H1 (cell line): ENCODE results near the gene GALNT1. TPM values are rescaled to one million over a fixed set of nuclear protein-coding genes. Genes with fewer than 3 reads are reported as not detected.

Experiments used
- CTCF ChIA-PET: fragments of 300-600 bp; sonication (Branson Sonifier 250); formaldehyde crosslinking; loops from one replicate; lab custom pipeline; 2021; ENCODE audit not compliant: partially characterized antibody; lab: Charles Lee
- POLR2A ChIA-PET: fragments of 300-600 bp; sonication (Branson Sonifier 250); formaldehyde crosslinking; loops from one replicate; lab custom pipeline; 2021; ENCODE audit warnings: inconsistent platforms; ENCODE audit not compliant: partially characterized antibody; lab: Charles Lee
- DNase-seq, 2 experiments: peaks; one replicate each; pipeline versions ENCODE4 v3.0.0 to v3.0.0-alpha.2; 2010 to 2022; ENCODE audit warnings: low spot score in 2 of 2, low read depth in 1 of 2, mixed read lengths in 1 of 2
- FAIRE-seq: peaks from 2 replicates; lab custom pipeline; 2011; peaks lifted over from hg19 to GRCh38; lab: Jason Lieb, UNC
- H2AFZ ChIP-seq: 2 replicates; pipeline ENCODE4 v1.8.1; 2012; ENCODE audit warnings: low read length, inconsistent platforms
- H2AK5ac ChIP-seq: 2 replicates; pipeline ENCODE4 v1.6.1; 2013; ENCODE audit warnings: low read depth, low read length
- H2BK120ac ChIP-seq: replicated peaks from 2 replicates; pipeline ENCODE3; 2013; ENCODE audit warnings: low read depth, low read length, inconsistent platforms
- H2BK12ac ChIP-seq: 2 replicates; pipeline ENCODE4 v1.6.1; 2013; ENCODE audit warnings: low read depth, low read length
- H2BK15ac ChIP-seq: 2 replicates; pipeline ENCODE4 v1.6.1; 2013; ENCODE audit warnings: low read length
- H2BK20ac ChIP-seq: 2 replicates; pipeline ENCODE4 v1.6.1; 2013; ENCODE audit warnings: low read length
- H2BK5ac ChIP-seq: 2 replicates; pipeline ENCODE4 v1.6.1; 2013; ENCODE audit warnings: low read depth, low read length
- H3K14ac ChIP-seq: 2 replicates; pipeline ENCODE4 v1.6.1; 2013; ENCODE audit warnings: inconsistent platforms; ENCODE audit not compliant: insufficient read length
- H3K18ac ChIP-seq: 2 replicates; pipeline ENCODE4 v1.6.1; 2013; ENCODE audit warnings: low read length; ENCODE audit errors: extremely low read depth
- H3K23ac ChIP-seq: 2 replicates; pipeline ENCODE4 v1.6.1; 2013; ENCODE audit warnings: inconsistent platforms; ENCODE audit not compliant: insufficient read length
- H3K23me2 ChIP-seq: 2 replicates; pipeline ENCODE4 v1.6.1; 2013; ENCODE audit warnings: low read depth, low read length
- H3K27ac ChIP-seq: 2 replicates; pipeline ENCODE4 v1.6.1; 2011; ENCODE audit warnings: low read depth, low read length, inconsistent platforms
- H3K27me3 ChIP-seq, 4 experiments: replicated peaks in 1 of 4; 1 replicate in 1 of 4; 2 replicates in 3 of 4; pipeline versions ENCODE4 v1.6.1 to v1.8.1; 2011 to 2013; ENCODE audit warnings: low read length in 3 of 4, mild to moderate bottlenecking in 3 of 4, inconsistent platforms in 2 of 4, mixed read lengths in 2 of 4, moderate library complexity in 1 of 4; ENCODE audit not compliant: control insufficient read depth in 3 of 4, insufficient read depth in 3 of 4; ENCODE audit errors: extremely low read depth in 1 of 4
- H3K36me3 ChIP-seq, 4 experiments: 2 replicates each; pipeline versions ENCODE4 v1.6.1 to v1.8.1; 2011 to 2013; ENCODE audit warnings: mild to moderate bottlenecking in 4 of 4, low read length in 3 of 4, moderate library complexity in 2 of 4, control low read depth in 1 of 4, inconsistent platforms in 1 of 4; ENCODE audit not compliant: insufficient read depth in 4 of 4, control insufficient read depth in 2 of 4
- H3K4ac ChIP-seq: replicated peaks from 2 replicates; pipeline ENCODE3; 2013; ENCODE audit warnings: low read length, low read depth, mixed read lengths, inconsistent platforms; ENCODE audit not compliant: insufficient read length
- H3K4me1 ChIP-seq, 4 experiments: replicated peaks in 1 of 4; 1 replicate in 1 of 4; 2 replicates in 3 of 4; pipeline versions ENCODE4 v1.6.1 to v1.8.1; 2011 to 2013; ENCODE audit warnings: low read length in 3 of 4, inconsistent platforms in 2 of 4, mixed read lengths in 1 of 4; ENCODE audit not compliant: insufficient read depth in 4 of 4, control insufficient read depth in 3 of 4
- H3K4me2 ChIP-seq, 2 experiments: 2 replicates each; pipeline versions ENCODE4 v1.6.1 to v1.8.1; 2011 to 2013; ENCODE audit warnings: low read depth in 2 of 2, low read length in 2 of 2, control low read depth in 1 of 2, inconsistent platforms in 1 of 2, mild to moderate bottlenecking in 1 of 2; ENCODE audit not compliant: insufficient read depth in 1 of 2
- H3K4me3 ChIP-seq, 4 experiments: fragments of 200-600, 300-600 bp in 1 of 4; sonication (generic), shearing (Covaris generic), sonication (Bioruptor Twin) in 1 of 4; 2 replicates each; pipeline versions ENCODE4 v1.5.1 to v1.8.1; 2011 to 2016; ENCODE audit warnings: low read length in 4 of 4, low read depth in 3 of 4, control low read depth in 2 of 4, inconsistent platforms in 2 of 4, mild to moderate bottlenecking in 2 of 4, mixed read lengths in 1 of 4, moderate library complexity in 1 of 4; ENCODE audit not compliant: insufficient read depth in 2 of 4; ENCODE audit errors: extremely low read depth in 1 of 4
- H3K56ac ChIP-seq: replicated peaks from 2 replicates; pipeline ENCODE3; 2013; ENCODE audit warnings: low read depth, mild to moderate bottlenecking, mixed read lengths, low read length, inconsistent platforms; ENCODE audit not compliant: insufficient read length
- H3K79me1 ChIP-seq: 2 replicates; pipeline ENCODE4 v1.6.1; 2013; ENCODE audit warnings: low read depth, low read length, control low read depth
- H3K79me2 ChIP-seq, 2 experiments: 2 replicates each; pipeline versions ENCODE4 v1.6.1 to v1.8.1; 2012 to 2013; ENCODE audit warnings: low read length in 2 of 2, mild to moderate bottlenecking in 2 of 2, inconsistent platforms in 1 of 2; ENCODE audit not compliant: insufficient read depth in 2 of 2, control insufficient read depth in 1 of 2
- H3K9ac ChIP-seq, 4 experiments: replicated peaks in 1 of 4; 1 replicate in 1 of 4; 2 replicates in 3 of 4; pipeline versions ENCODE4 v1.6.1 to v1.8.1; 2011 to 2013; ENCODE audit warnings: low read depth in 3 of 4, low read length in 3 of 4, control low read depth in 2 of 4, mild to moderate bottlenecking in 2 of 4, moderate library complexity in 2 of 4, inconsistent platforms in 1 of 4; ENCODE audit errors: extremely low read depth in 1 of 4
- H3K9me3 ChIP-seq, 2 experiments: 2 replicates each; pipeline versions ENCODE4 v1.6.1 to v1.8.1; 2012 to 2013; ENCODE audit warnings: mild to moderate bottlenecking in 2 of 2, moderate library complexity in 2 of 2, control low read depth in 1 of 2, inconsistent platforms in 1 of 2, low read depth in 1 of 2, low read length in 1 of 2, mixed read lengths in 1 of 2; ENCODE audit not compliant: insufficient read depth in 2 of 2
- H4K20me1 ChIP-seq, 2 experiments: replicated peaks in 1 of 2; 2 replicates each; pipeline versions ENCODE3 to v1.8.1; 2011 to 2013; ENCODE audit warnings: inconsistent platforms in 2 of 2, low read length in 2 of 2, mild to moderate bottlenecking in 1 of 2; ENCODE audit not compliant: insufficient read depth in 2 of 2, control insufficient read depth in 1 of 2
- H4K5ac ChIP-seq: 2 replicates; pipeline ENCODE4 v1.6.1; 2013; ENCODE audit warnings: low read length, low read depth, mixed read lengths, inconsistent platforms; ENCODE audit not compliant: insufficient read length
- H4K8ac ChIP-seq: 2 replicates; pipeline ENCODE4 v1.8.0; 2013; ENCODE audit warnings: mild to moderate bottlenecking, moderate library complexity, low read length, inconsistent platforms; ENCODE audit not compliant: insufficient read depth; ENCODE audit errors: extremely low read depth
- H4K91ac ChIP-seq: replicated peaks from 2 replicates; pipeline ENCODE3; 2013; ENCODE audit warnings: low read length, mixed read lengths, inconsistent platforms; ENCODE audit not compliant: insufficient read length
- ASH2L ChIP-seq: fragments of 200-600, 300-600 bp; sonication (generic); IDR thresholded peaks from one replicate; pipeline ENCODE4 v1.7.1; 2017; ENCODE audit warnings: low read length
- BACH1 ChIP-seq: IDR thresholded peaks from 2 replicates; pipeline ENCODE4 v1.6.1; 2012; ENCODE audit warnings: low read length, improper control_type of control experiment
- EGR1 ChIP-seq: IDR thresholded peaks from 2 replicates; pipeline ENCODE4 v1.6.1; 2011; ENCODE audit warnings: low read depth, low read length, borderline replicate concordance
- GTF2F1 ChIP-seq: IDR thresholded peaks from 2 replicates; pipeline ENCODE4 v1.6.1; 2012; ENCODE audit warnings: low read depth, low read length, improper control_type of control experiment, borderline replicate concordance
- MAX ChIP-seq: IDR thresholded peaks from 2 replicates; pipeline ENCODE4 v1.6.1; 2012; ENCODE audit warnings: inconsistent platforms
- PHF8 ChIP-seq: fragments of 200-600 bp; sonication (generic); conservative IDR thresholded peaks from 2 replicates; pipeline ENCODE4 v1.7.1; 2012; ENCODE audit warnings: low read depth, mild to moderate bottlenecking, inconsistent platforms, low read length, moderate library complexity
- RAD21 ChIP-seq, 2 experiments: IDR thresholded peaks in 1 of 2; conservative IDR thresholded peaks in 1 of 2; 2 replicates each; pipeline ENCODE4 v1.6.1; 2011; ENCODE audit warnings: low read depth in 2 of 2, low read length in 2 of 2, improper control_type of control experiment in 1 of 2, inconsistent platforms in 1 of 2, mild to moderate bottlenecking in 1 of 2, moderate library complexity in 1 of 2
- SIX5 ChIP-seq: IDR thresholded peaks from 2 replicates; pipeline ENCODE4 v1.6.1; 2011; ENCODE audit warnings: mild to moderate bottlenecking, low read depth, low read length
- SUZ12 ChIP-seq: fragments of 200-600 bp; sonication (generic); IDR thresholded peaks from 2 replicates; pipeline ENCODE4 v1.6.1; 2012; ENCODE audit warnings: mild to moderate bottlenecking, inconsistent platforms, low read length, moderate library complexity, mixed read lengths
- YY1 ChIP-seq: IDR thresholded peaks from 2 replicates; pipeline ENCODE4 v1.6.1; 2011; ENCODE audit warnings: low read depth, mild to moderate bottlenecking, low read length
- WGBS, 2 experiments: shearing (Covaris generic) in 1 of 2; methylation state at CpG; one replicate each; pipeline versions ENCODE4 v1.1.6 to v1.1.7; 2013 to 2015; ENCODE audit warnings: low lambda C conversion rate in 2 of 2, mixed read lengths in 2 of 2, inconsistent platforms in 1 of 2, low coverage in 1 of 2, missing lambda C conversion rate in 1 of 2; ENCODE audit not compliant: insufficient replicate concordance in 2 of 2, insufficient coverage in 1 of 2, insufficient read length in 1 of 2; ENCODE audit errors: extremely low coverage in 1 of 2, missing lambda C conversion rate in 1 of 2; 5-methylcytosine and 5-hydroxymethylcytosine counted together
- polyA plus RNA-seq, 7 experiments: library from polyadenylated mRNA; depleted of rRNA in 3 of 7; stranded (reverse) in 5 of 7; unstranded in 2 of 7; fragments of >200 nt in 5 of 7; fragments of 200-250 nt in 2 of 7; gene quantifications; 1 replicate in 5 of 7; 2 replicates in 1 of 7; 4 replicates in 1 of 7; pipeline versions ENCODE4 v1.2.1 to v1.2.3, GENCODE V29; 2011 to 2013; ENCODE audit warnings: missing spikeins in 2 of 7, mixed read lengths in 2 of 7
- total RNA-seq: library from RNA; stranded (reverse); fragmentation: NEBNext Ultra II Directional; extraction: Animal tissue kit (Norgen Biotek cat#: 25700); gene quantifications from 2 replicates; pipeline ENCODE4 v1.2.1, GENCODE V29; 2021
- TF ChIP-seq, protein P1 (sequence below): IDR thresholded peaks from 2 replicates; pipeline ENCODE4 v1.6.1; 2011; ENCODE audit warnings: low read depth, mild to moderate bottlenecking, low read length; ENCODE audit not compliant: insufficient read depth

Gene GALNT1
- total and polyA plus RNA-seq, 2 of the 8 experiments (the other 6 are each of a cell fraction or from before 2014, with no cell fraction given) = 22.4 to 101 TPM

GRCh38 chr18:35616664-35617423 is 35.3 kb downstream of the GALNT1 start:
- H3K56ac ChIP-seq = no peak overlapping the region
- no peak overlapping the region for H4K5ac ChIP-seq
- no peaks in the 10 kb centered on the region for H3K23me2 ChIP-seq
- peaks cover 2 to 6% (median 4%) of the 10 kb centered on the region in 4 experiments; a peak in 4 of 7 replicates for H3K4me1 ChIP-seq
- CTCF ChIA-PET = interaction anchor here (0.8 to 1.1 kb wide), 3 partner anchors 8 to 94 kb away, joined by 3 to 4 read pairs (median 4); no protein-coding TSS in a partner anchor
- 0 out of 2 replicates have a peak overlapping the region, but pooled peaks have one; percentile 84 for H2AK5ac ChIP-seq
- DNase-seq (no peak), FAIRE-seq (peak; percentile 24)
- H2BK20ac ChIP-seq = no peak overlapping the region
- no peaks in the 10 kb centered on the region for H4K20me1 ChIP-seq
- H4K91ac ChIP-seq = no peak overlapping the region
- H2BK15ac ChIP-seq = peak overlapping the region; percentile 38; the same call in 1 of the 2 replicates
- no peaks in the 10 kb centered on the region for H3K36me3 ChIP-seq
- H3K9ac ChIP-seq = no peak overlapping the region
- H2AFZ ChIP-seq = no peak overlapping the region
- H3K14ac ChIP-seq = no peak overlapping the region
- peaks cover 0 to 42% of the 10 kb centered on the region in 2 experiments; a peak in 2 of 4 replicates for H3K79me2 ChIP-seq
- no peak overlapping the region for H3K18ac ChIP-seq
- no peak overlapping the region for H3K4ac ChIP-seq
- H3K4me3 ChIP-seq = no peak overlapping the region
- H3K4me2 ChIP-seq = no peak overlapping the region
- H3K79me1 ChIP-seq = 0 out of 2 replicates have a peak, but pooled peaks cover 2% of the 10 kb centered on the region
- H3K27ac ChIP-seq = 0 out of 2 replicates have a peak overlapping the region, but pooled peaks have one; percentile 2
- no peak overlapping the region for H2BK12ac ChIP-seq
- H3K23ac ChIP-seq = no peak overlapping the region
- no peak overlapping the region for H4K8ac ChIP-seq
- WGBS, 2 experiments = 72% methylated on average over 6 of the region's 6 CpGs; no CpG with 5 or more reads in 1 of the 2 experiments
- no peaks in the 10 kb centered on the region for H3K9me3 ChIP-seq
- no peak overlapping the region for H2BK120ac ChIP-seq
- H3K27me3 ChIP-seq = no peaks in the 10 kb centered on the region
- H2BK5ac ChIP-seq = no peak overlapping the region
- POLR2A ChIA-PET = interaction anchor here (0.9 kb wide), 1 partner anchor 150 kb away, joined by 3 read pairs; no protein-coding TSS in a partner anchor
- TF ChIP-seq EGR1 (no peak), SUZ12 (no peak), RAD21 (IDR thresholded peaks at IDR 0.05 in 1 of 2, conservative IDR thresholded peaks at IDR 0.05 in 1 of 2; ENCODE audit: low read depth in 2 of 2, low read length in 2 of 2) (no peak), ASH2L (no peak), YY1 (no peak), BACH1 (no peak), GTF2F1 (no peak), MAX (no peak), SIX5 (no peak), PHF8 (no peak)
- TF ChIP-seq, protein P1, sequence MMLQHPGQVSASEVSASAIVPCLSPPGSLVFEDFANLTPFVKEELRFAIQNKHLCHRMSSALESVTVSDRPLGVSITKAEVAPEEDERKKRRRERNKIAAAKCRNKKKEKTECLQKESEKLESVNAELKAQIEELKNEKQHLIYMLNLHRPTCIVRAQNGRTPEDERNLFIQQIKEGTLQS = no peak
